Fibroblast of gingiva (primary cell): ENCODE results near the gene FIGN.
A peak's percentile ranks its signal among the peaks of the same experiment; 100 is the strongest.

ENCODE experiments used
- DNase-seq: peaks from one replicate; pipeline ENCODE4 v3.0.0-alpha.2; 2011; ENCODE audit warnings: low read depth

The FIGN gene

GRCh38 chr2:163737190-163737439 lies 1.3 kb upstream of the FIGN start:
- DNase-seq = no peak

- peak; percentile 27 for DNase-seq
Observed at GRCh38 chr2:163736433-163737189, 803 bp upstream of the FIGN start.

- DNase-seq = peak; percentile 44
Observed at GRCh38 chr2:163734881-163735684, 725 bp downstream of the FIGN start.

GRCh38 chr2:163734401-163734800 lies 1.4 kb downstream of the FIGN start:
- no peak for DNase-seq

GRCh38 chr2:163733956-163734355 lies 1.9 kb downstream of the FIGN start:
- DNase-seq = no peak

GRCh38 chr2:163733301-163733938 lies 2.4 kb downstream of the FIGN start:
- DNase-seq = peak; percentile 38

- peak; percentile 47 for DNase-seq
Observed at GRCh38 chr2:163732727-163733126, 3.1 kb downstream of the FIGN start.

- DNase-seq = no peak
Observed at GRCh38 chr2:163731735-163732134, 4.1 kb downstream of the FIGN start.

- DNase-seq = no peak
Observed at GRCh38 chr2:163730556-163730955, 5.3 kb downstream of the FIGN start.

- DNase-seq = no peak
Observed at GRCh38 chr2:163729636-163730273, 6.1 kb downstream of the FIGN start.

GRCh38 chr2:163723881-163724280 lies 11.9 kb downstream of the FIGN start:
- no peak for DNase-seq

GRCh38 chr2:163723348-163723747 lies 12.5 kb downstream of the FIGN start:
- DNase-seq = no peak

GRCh38 chr2:163719331-163719730 lies 16.5 kb downstream of the FIGN start:
- DNase-seq = no peak

GRCh38 chr2:163717993-163718680 lies 17.7 kb downstream of the FIGN start:
- no peak for DNase-seq

- DNase-seq = no peak
Observed at GRCh38 chr2:163717515-163717914, 18.3 kb downstream of the FIGN start.

GRCh38 chr2:163716101-163716500 lies 19.7 kb downstream of the FIGN start:
- DNase-seq = no peak

GRCh38 chr2:163715668-163716067 lies 20.1 kb downstream of the FIGN start:
- no peak for DNase-seq

- DNase-seq = no peak
Observed at GRCh38 chr2:163715199-163715598, 20.6 kb downstream of the FIGN start.

GRCh38 chr2:163713534-163714311 lies 22.1 kb downstream of the FIGN start:
- no peak for DNase-seq

- no peak for DNase-seq
Observed at GRCh38 chr2:163711699-163712098, 24.1 kb downstream of the FIGN start.

- no peak for DNase-seq
Observed at GRCh38 chr2:163711258-163711657, 24.6 kb downstream of the FIGN start.
